Osteoblast (primary cell): ENCODE results near the gene CD9. TPM values are rescaled to one million over a fixed set of nuclear protein-coding genes. Genes with fewer than 3 reads are reported as not detected.

Source experiments
- DNase-seq: peaks from one replicate; pipeline ENCODE4 v3.0.0; 2011; ENCODE audit warnings: low spot score, mixed read lengths; ENCODE audit not compliant: insufficient read length; ENCODE audit errors: missing footprints
- H2AFZ ChIP-seq: 2 replicates; pipeline ENCODE4 v1.6.0; 2011; ENCODE audit warnings: mild to moderate bottlenecking, low read length
- H3K27ac ChIP-seq: 2 replicates; pipeline ENCODE4 v1.5.1; 2011; ENCODE audit warnings: mild to moderate bottlenecking, low read depth, low read length, moderate library complexity
- H3K27me3 ChIP-seq: 2 replicates; pipeline ENCODE4 v1.6.0; 2012; ENCODE audit warnings: mild to moderate bottlenecking, control low read depth, inconsistent platforms, low read length, moderate library complexity; ENCODE audit not compliant: insufficient read depth
- H3K36me3 ChIP-seq: 2 replicates; pipeline ENCODE4 v1.5.1; 2011; ENCODE audit warnings: mild to moderate bottlenecking, low read length, control low read depth, moderate library complexity; ENCODE audit not compliant: insufficient read depth
- H3K4me1 ChIP-seq: 2 replicates; pipeline ENCODE4 v1.5.1; 2011; ENCODE audit warnings: mild to moderate bottlenecking, low read length, control low read depth, moderate library complexity; ENCODE audit not compliant: insufficient read depth
- H3K4me2 ChIP-seq: 2 replicates; pipeline ENCODE4 v1.6.0; 2011; ENCODE audit warnings: mild to moderate bottlenecking, low read length; ENCODE audit not compliant: insufficient read depth
- H3K4me3 ChIP-seq: fragments of 200-600 bp; sonication (generic); 3 replicates; pipeline ENCODE4 v1.5.1; 2012; ENCODE audit warnings: mild to moderate bottlenecking, low read length, inconsistent platforms; ENCODE audit not compliant: insufficient read depth
- H3K79me2 ChIP-seq: 2 replicates; pipeline ENCODE4 v1.6.0; 2012; ENCODE audit warnings: mild to moderate bottlenecking, low read length, control low read depth, inconsistent platforms; ENCODE audit not compliant: insufficient read depth
- H3K9me3 ChIP-seq: 2 replicates; pipeline ENCODE4 v1.5.1; 2011; ENCODE audit warnings: low read depth, low read length, control low read depth
- H4K20me1 ChIP-seq: 2 replicates; pipeline ENCODE4 v1.6.0; 2012; ENCODE audit warnings: mild to moderate bottlenecking, low read length, control low read depth; ENCODE audit not compliant: insufficient read depth
- CTCF ChIP-seq: IDR thresholded peaks from 2 replicates; pipeline ENCODE4 v1.5.1; 2011; ENCODE audit warnings: mild to moderate bottlenecking, low read depth, low read length, moderate library complexity; ENCODE audit errors: extremely low read depth
- total RNA-seq: library from RNA; depleted of rRNA; stranded (reverse); fragments of >200 nt; gene quantifications from 2 replicates; pipeline ENCODE4 v1.2.3, GENCODE V29; 2012

The CD9 gene
- total RNA-seq, 1 donor: 34.4 TPM

GRCh38 chr12:6181583-6182278 lies 18.5 kb upstream of the CD9 start:
- Histone ChIP-seq H3K9me3 (no peaks in the 10 kb centered on the region), H2AFZ (peak overlapping the region; percentile 87), H4K20me1 (no peaks in the 10 kb centered on the region), H3K4me1 (peaks cover 48% of the 10 kb centered on the region), H3K27ac (peak overlapping the region; percentile 84), H3K27me3 (no peaks in the 10 kb centered on the region), H3K4me3 (no peak overlapping the region), H3K4me2 (peak overlapping the region; percentile 14), H3K79me2 (no peaks in the 10 kb centered on the region), H3K36me3 (no peaks in the 10 kb centered on the region)
- TF ChIP-seq CTCF: no peak
- DNase-seq: no peak

GRCh38 chr12:6182279-6182898 lies 17.8 kb upstream of the CD9 start:
- Histone ChIP-seq H3K4me1 (peaks cover 48% of the 10 kb centered on the region), H3K27me3 (no peaks in the 10 kb centered on the region), H3K9me3 (no peaks in the 10 kb centered on the region), H3K27ac (peak overlapping the region; percentile 84), H3K4me2 (peak overlapping the region; percentile 14), H2AFZ (peak overlapping the region; percentile 87), H3K4me3 (no peak overlapping the region), H3K79me2 (no peaks in the 10 kb centered on the region), H3K36me3 (no peaks in the 10 kb centered on the region), H4K20me1 (no peaks in the 10 kb centered on the region)
- peak; percentile 93 for DNase-seq
- no peak for TF ChIP-seq CTCF

GRCh38 chr12:6183689-6184428 lies 16.3 kb upstream of the CD9 start:
- Histone ChIP-seq H3K4me2 (no peak overlapping the region), H3K4me1 (peaks cover 48% of the 10 kb centered on the region), H3K79me2 (no peaks in the 10 kb centered on the region), H3K36me3 (no peaks in the 10 kb centered on the region), H3K9me3 (no peaks in the 10 kb centered on the region), H4K20me1 (no peaks in the 10 kb centered on the region), H3K4me3 (no peak overlapping the region), H3K27me3 (peaks cover 3% of the 10 kb centered on the region), H3K27ac (peak overlapping the region; percentile 38), H2AFZ (no peak overlapping the region)
- no peak for TF ChIP-seq CTCF
- DNase-seq: peak; percentile 55
